Measurements from ENCODE around the gene GDPD4.

GDPD4 gene

GRCh38 chr11:77301510-77301909 is at the start of gene GDPD4:
Gene GDPD4, minus strand, starts transcription at chr11:77301686. Its CDS starts 16,549 bp downstream, at chr11:77285137.
- H3K27ac ChIP-seq = no peak within 1 kb of the TSS
- TF ChIP-seq CTCF (conservative IDR thresholded peaks at IDR 0.05) (no peak), ZFX (IDR thresholded peaks at IDR 0.05) (no peak)

GRCh38 chr11:77347948-77348347 is 46.5 kb upstream of the GDPD4 start:
- TF ChIP-seq ZFX (IDR thresholded peaks at IDR 0.05) = no peak
- TF ChIP-seq CTCF (conservative IDR thresholded peaks at IDR 0.05) = no peak

GRCh38 chr11:77346906-77347603 is 45.6 kb upstream of the GDPD4 start:
- TF ChIP-seq CTCF (conservative IDR thresholded peaks at IDR 0.05) = no peak
- no peak overlapping the region for H3K27ac ChIP-seq

More at GRCh38 chr11:77347948-77348347, 46.5 kb upstream of the GDPD4 start:
- no peak overlapping the region for H3K27ac ChIP-seq

- no peak for TF ChIP-seq ZFX (IDR thresholded peaks at IDR 0.05)
- no peak for TF ChIP-seq CTCF (conservative IDR thresholded peaks at IDR 0.05)
- H3K27ac ChIP-seq = no peak overlapping the region
Observed at GRCh38 chr11:77345621-77346020, 44.1 kb upstream of the GDPD4 start.

- TF ChIP-seq CTCF (conservative IDR thresholded peaks at IDR 0.05) (no peak), ZFX (IDR thresholded peaks at IDR 0.05) (no peak)
- no peak overlapping the region for H3K27ac ChIP-seq
Observed at GRCh38 chr11:77340501-77340900, 39.0 kb upstream of the GDPD4 start.

- no peak overlapping the region for H3K27ac ChIP-seq
- TF ChIP-seq ZFX (IDR thresholded peaks at IDR 0.05) (no peak), CTCF (conservative IDR thresholded peaks at IDR 0.05) (no peak)
Observed at GRCh38 chr11:77332259-77332658, 30.8 kb upstream of the GDPD4 start.

GRCh38 chr11:77325159-77325558 is 23.7 kb upstream of the GDPD4 start:
- TF ChIP-seq ZFX (IDR thresholded peaks at IDR 0.05) = no peak
- no peak for TF ChIP-seq CTCF (conservative IDR thresholded peaks at IDR 0.05)
- no peak overlapping the region for H3K27ac ChIP-seq
